Nephron (organoid): ENCODE measurements around the gene B4GALT4.
"Not testable (repeated sequence)": the region's sequence is repeated elsewhere in the genome, so short reads cannot be mapped to it uniquely, and the experiment has no call there.

Experiments used
- H3K27ac Mint-ChIP-seq, 3 experiments: 2 replicates each; pipeline ENCODE4 v1.8.0; 2020; ENCODE audit warnings: mixed read lengths in 3 of 3, mild to moderate bottlenecking in 2 of 3, moderate library complexity in 1 of 3
- H3K27me3 Mint-ChIP-seq: 2 replicates; pipeline ENCODE4 v1.8.0; 2021; ENCODE audit warnings: low read depth, mild to moderate bottlenecking, moderate library complexity, mixed read lengths
- H3K36me3 Mint-ChIP-seq: 2 replicates; pipeline ENCODE4 v1.8.0; 2020; ENCODE audit warnings: low read depth, mixed read lengths
- H3K4me1 Mint-ChIP-seq: 2 replicates; pipeline ENCODE4 v1.8.0; 2020; ENCODE audit warnings: mixed read lengths
- H3K4me3 Mint-ChIP-seq, 3 experiments: 2 replicates each; pipeline ENCODE4 v1.8.0; 2020; ENCODE audit warnings: mild to moderate bottlenecking in 3 of 3, mixed read lengths in 3 of 3, moderate library complexity in 2 of 3
- H3K9me3 Mint-ChIP-seq: 2 replicates; pipeline ENCODE4 v1.8.0; 2020; ENCODE audit warnings: mixed read lengths
- TF ChIP-seq, protein P1 (sequence below), 3 experiments: fragments of 200-600 bp; sonication (generic); IDR thresholded peaks; one replicate each; pipeline ENCODE4 v1.5.0; 2021; ENCODE audit warnings: antibody characterized with exemption in 3 of 3; ENCODE audit not compliant: unreplicated experiment in 3 of 3

B4GALT4 gene

DNA sequence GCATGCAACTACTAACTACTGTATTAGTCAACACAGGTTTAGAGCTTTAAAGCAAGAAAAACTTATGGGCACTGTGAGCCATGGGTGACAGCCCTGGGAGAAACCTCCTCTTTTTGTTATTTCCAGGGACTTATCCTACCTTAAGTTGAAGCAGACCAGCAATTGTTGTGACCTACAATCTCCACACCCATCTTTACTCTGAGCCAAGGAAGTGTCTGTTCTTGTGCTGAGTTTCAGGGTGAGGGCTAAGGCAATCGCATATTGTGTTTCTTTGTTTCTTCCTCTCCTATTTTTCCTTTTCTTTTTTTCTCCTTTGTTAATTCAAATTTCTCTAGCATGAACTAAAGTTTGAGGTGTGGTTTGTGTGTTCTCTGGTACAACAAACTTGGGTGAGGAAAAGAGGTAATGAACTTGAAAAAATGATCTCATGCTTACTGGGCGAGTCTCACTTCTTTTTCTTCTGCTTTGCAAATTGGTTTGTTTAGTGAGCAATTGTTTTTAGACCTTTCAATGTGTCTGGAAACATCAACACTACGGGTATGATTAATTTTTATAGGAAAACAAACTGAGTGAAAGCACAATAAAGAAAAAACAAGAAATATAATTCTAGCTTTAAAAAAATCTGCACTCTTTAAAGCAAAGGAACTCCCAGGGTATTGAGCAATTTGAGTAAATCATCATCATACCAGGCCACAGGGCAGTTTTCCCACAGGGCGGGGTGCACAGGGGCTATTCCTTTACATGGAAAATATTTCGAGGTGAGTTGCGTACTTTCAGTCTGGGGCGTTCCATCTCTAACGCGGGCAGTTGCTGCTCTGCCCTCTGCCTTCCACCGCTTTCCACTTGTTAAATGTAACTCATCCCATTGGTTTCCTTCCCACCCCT, 64.6 kb downstream of the B4GALT4 start:
- peaks cover 11% of the 10 kb centered on the region for H3K27me3 Mint-ChIP-seq
- TF ChIP-seq, protein P1, sequence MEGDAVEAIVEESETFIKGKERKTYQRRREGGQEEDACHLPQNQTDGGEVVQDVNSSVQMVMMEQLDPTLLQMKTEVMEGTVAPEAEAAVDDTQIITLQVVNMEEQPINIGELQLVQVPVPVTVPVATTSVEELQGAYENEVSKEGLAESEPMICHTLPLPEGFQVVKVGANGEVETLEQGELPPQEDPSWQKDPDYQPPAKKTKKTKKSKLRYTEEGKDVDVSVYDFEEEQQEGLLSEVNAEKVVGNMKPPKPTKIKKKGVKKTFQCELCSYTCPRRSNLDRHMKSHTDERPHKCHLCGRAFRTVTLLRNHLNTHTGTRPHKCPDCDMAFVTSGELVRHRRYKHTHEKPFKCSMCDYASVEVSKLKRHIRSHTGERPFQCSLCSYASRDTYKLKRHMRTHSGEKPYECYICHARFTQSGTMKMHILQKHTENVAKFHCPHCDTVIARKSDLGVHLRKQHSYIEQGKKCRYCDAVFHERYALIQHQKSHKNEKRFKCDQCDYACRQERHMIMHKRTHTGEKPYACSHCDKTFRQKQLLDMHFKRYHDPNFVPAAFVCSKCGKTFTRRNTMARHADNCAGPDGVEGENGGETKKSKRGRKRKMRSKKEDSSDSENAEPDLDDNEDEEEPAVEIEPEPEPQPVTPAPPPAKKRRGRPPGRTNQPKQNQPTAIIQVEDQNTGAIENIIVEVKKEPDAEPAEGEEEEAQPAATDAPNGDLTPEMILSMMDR (IDR thresholded peaks at IDR 0.05; ENCODE audit: unreplicated experiment in 3 of 3), result no peak
- H3K9me3 Mint-ChIP-seq, result no peaks in the 10 kb centered on the region
- H3K4me3 Mint-ChIP-seq, result no peak overlapping the region
- H3K4me1 Mint-ChIP-seq, result no peaks in the 10 kb centered on the region
- no peaks in the 10 kb centered on the region for H3K36me3 Mint-ChIP-seq
- no peak overlapping the region for H3K27ac Mint-ChIP-seq

DNA sequence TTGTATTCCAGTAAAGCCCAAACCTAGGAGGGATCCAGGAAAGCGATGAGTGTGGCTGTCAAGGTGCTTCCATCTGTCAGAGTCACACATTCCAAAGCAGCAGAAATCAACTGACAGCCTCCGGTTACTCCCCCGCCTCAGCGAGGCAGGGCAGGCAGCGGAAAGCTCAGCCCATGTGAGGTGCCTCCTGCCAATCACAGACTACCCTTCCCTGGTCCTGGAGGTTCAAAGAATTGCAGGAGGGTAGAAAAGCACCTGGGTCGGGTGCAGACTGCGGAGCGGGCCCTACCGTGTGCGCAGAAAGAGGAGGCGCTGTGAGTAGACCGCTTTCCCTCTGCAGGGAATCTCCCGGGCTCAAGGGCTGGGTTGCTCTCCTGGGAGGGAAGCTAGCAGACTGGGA, 67.4 kb downstream of the B4GALT4 start, which contains the start of gene UPK1B:
UPK1B (plus strand) TSS at position 274 of the 400 bp plus-strand sequence. CDS start 13,144 bp downstream, outside the sequence.
- no peaks in the 10 kb centered on the region for H3K36me3 Mint-ChIP-seq
- peak within 1 kb of the TSS in 2 of 3 experiments; percentile 28 to 34 for H3K4me3 Mint-ChIP-seq
- TF ChIP-seq, protein P1 (IDR thresholded peaks at IDR 0.05; ENCODE audit: unreplicated experiment in 3 of 3), result no peak
- H3K4me1 Mint-ChIP-seq, result no peaks in the 10 kb centered on the region
- H3K9me3 Mint-ChIP-seq, result no peaks in the 10 kb centered on the region
- peaks cover 11% of the 10 kb centered on the region for H3K27me3 Mint-ChIP-seq
- H3K27ac Mint-ChIP-seq, result no peak within 1 kb of the TSS

GRCh38 chr3:119170821-119171220, 69.9 kb downstream of the B4GALT4 start:
- Mint-ChIP-seq H3K27ac (no peak overlapping the region), H3K36me3 (no peaks in the 10 kb centered on the region), H3K4me3 (no peak overlapping the region), H3K4me1 (no peaks in the 10 kb centered on the region), H3K9me3 (no peaks in the 10 kb centered on the region), H3K27me3 (peaks cover 11% of the 10 kb centered on the region)
- TF ChIP-seq, protein P1 (IDR thresholded peaks at IDR 0.05; ENCODE audit: unreplicated experiment in 3 of 3), result no peak

- H3K27me3 Mint-ChIP-seq, H3K4me1 Mint-ChIP-seq, H3K36me3 Mint-ChIP-seq, H3K4me3 Mint-ChIP-seq, H3K27ac Mint-ChIP-seq: not testable (repeated sequence)
- peaks cover 23% of the 10 kb centered on the region for H3K9me3 Mint-ChIP-seq
Observed at GRCh38 chr3:119164745-119165144, 75.9 kb downstream of the B4GALT4 start.
